ENCODE measurements around the gene HDLBP.
A peak's percentile ranks its signal among the peaks of the same experiment; 100 is the strongest.

The HDLBP gene

DNA sequence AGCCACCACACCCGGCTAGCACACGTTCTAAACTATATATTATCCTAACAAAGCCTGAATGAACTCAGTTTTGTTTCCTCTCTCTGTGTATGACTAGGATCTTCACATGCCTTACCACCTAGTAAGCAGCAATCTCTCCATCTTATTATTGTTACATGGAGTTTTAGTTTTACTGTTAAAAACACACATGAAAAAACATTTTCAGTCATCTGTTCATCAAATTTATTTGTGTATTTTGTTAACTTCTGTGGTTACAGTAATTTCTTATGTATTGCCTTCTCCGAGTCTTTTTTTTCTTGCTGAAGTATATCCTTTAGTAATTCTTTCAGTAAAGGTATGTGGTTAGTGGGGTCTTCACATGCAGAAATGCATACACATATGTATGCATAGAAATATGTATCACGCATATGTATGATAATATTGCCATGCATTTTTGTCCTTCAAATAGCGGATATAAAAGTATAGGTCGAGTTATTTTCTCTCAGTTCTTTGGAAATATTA, 95.6 kb downstream of the HDLBP start:
- in situ Hi-C loops (cut with HindIII; ENCODE audit: low pct_unique_long_range_greater_than_20kb, low sequenced_read_pairs), result no loop called here
- DNase-seq (ENCODE audit: low read depth in 1 of 2, low spot score in 1 of 2), result no peak
- no peak for TF ChIP-seq JUND (IDR thresholded peaks at IDR 0.05; ENCODE audit: low read depth)

GRCh38 chr2:241219030-241219382, 96.5 kb downstream of the HDLBP start:
- TF ChIP-seq JUND (IDR thresholded peaks at IDR 0.05; ENCODE audit: low read depth), result no peak
- in situ Hi-C loops (cut with HindIII; ENCODE audit: low pct_unique_long_range_greater_than_20kb, low sequenced_read_pairs), result no loop called here
- DNase-seq (ENCODE audit: low read depth in 1 of 2, low spot score in 1 of 2), result peak in 1 of 2 experiments; percentile 27

DNA sequence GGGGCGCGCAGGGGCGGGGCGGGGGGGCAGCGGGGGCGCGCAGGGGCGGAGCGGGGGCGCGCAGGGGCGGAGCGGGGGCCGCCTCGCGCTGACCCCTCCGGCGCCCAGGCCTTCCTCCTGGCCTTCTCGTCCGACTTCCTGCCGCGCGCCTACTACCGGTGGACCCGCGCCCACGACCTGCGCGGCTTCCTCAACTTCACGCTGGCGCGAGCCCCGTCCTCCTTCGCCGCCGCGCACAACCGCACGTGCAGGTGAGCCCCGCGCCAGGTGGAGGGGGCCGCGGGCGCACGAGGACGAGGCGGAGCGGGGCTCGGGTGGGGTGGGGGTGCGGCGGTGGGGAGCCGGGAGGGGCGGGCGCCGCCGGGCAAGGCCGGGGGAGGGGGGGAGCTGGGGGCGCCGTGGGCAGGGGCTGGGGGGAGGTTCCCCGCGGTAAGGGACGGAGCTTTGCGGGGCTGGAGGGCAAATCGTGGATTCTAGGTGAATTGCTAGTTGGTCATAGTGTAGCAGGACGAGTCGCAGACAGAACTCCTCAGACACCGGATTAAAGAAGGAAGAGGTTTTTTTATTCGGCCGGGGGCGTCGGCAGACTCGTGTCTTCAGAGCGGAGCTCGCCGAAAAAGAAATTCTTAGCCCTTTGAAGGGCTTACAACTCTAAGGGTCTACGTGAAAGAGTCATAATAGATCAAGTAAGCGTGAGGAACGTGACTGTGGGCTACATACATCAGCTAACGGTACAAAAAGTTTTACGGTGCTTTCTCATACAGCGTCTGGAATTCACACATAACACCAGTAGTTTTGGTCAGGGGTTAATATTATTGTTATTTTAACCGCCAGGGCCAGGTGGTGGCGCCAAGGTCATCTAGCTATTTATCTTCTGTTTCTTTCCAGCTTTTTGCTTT, 97.1 kb downstream of the HDLBP start:
- in situ Hi-C loops (cut with HindIII; ENCODE audit: low pct_unique_long_range_greater_than_20kb, low sequenced_read_pairs), result no loop called here
- peak; percentile 32 to 46 for DNase-seq (ENCODE audit: low read depth in 1 of 2, low spot score in 1 of 2)
- TF ChIP-seq JUND (IDR thresholded peaks at IDR 0.05; ENCODE audit: low read depth), result no peak

DNA sequence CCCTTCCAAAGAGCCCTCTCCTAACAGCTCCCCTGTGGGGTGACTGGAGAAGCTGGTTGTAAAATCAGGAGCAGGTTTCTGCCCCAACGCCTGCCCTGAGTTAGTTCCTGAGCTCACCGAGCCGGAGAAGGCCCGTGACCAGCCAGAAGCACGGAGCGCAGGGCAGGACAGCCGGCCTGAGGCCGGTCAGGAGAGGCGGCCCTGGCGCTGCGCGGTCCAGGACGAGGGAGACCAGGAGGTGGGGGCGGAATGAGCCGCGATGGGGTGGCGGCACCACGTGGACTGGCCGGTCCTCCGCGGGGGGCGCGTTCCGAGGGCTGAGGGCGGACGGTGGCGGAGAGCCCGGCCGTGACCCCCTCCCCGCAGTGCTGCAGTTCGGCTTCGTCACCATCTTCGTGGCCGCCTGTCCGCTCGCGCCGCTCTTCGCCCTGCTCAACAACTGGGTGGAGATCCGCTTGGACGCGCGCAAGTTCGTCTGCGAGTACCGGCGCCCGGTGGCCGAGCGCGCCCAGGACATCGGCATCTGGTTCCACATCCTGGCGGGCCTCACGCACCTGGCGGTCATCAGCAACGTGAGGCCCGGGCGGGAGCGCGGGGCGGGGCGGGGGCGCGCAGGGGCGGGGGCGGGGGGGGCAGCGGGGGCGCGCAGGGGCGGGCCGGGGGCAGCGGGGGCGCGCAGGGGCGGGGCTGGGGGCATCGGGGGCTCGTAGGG, 98.0 kb downstream of the HDLBP start:
- no peak for TF ChIP-seq JUND (IDR thresholded peaks at IDR 0.05; ENCODE audit: low read depth)
- in situ Hi-C loops (cut with HindIII; ENCODE audit: low pct_unique_long_range_greater_than_20kb, low sequenced_read_pairs), result no loop called here
- DNase-seq (ENCODE audit: low read depth in 1 of 2, low spot score in 1 of 2), result peak; percentile 75 to 80

GRCh38 chr2:241216211-241216761, 99.2 kb downstream of the HDLBP start:
- no peak for DNase-seq (ENCODE audit: low read depth in 1 of 2, low spot score in 1 of 2)
- in situ Hi-C loops (cut with HindIII; ENCODE audit: low pct_unique_long_range_greater_than_20kb, low sequenced_read_pairs), result no loop called here

DNA sequence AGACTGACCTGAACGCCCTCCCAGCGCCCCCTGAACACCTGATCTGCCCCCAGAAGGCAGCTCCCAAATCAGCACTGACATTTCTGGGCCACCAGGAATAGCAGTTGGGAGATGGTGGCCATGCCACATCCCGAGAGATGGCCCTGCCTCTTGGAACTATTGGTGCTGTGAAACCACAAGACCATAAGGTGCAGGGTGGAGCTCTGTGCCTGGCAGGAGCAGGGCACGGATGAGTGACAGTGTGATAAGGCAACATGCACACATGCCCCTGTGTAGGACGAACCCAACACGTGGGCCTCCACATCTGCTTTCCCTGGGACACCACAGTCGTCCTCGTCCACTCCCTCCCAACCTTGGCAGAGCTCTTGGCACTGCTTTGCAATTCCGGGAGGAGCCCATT, 100.1 kb downstream of the HDLBP start:
- in situ Hi-C loops (cut with HindIII; ENCODE audit: low pct_unique_long_range_greater_than_20kb, low sequenced_read_pairs), result no loop called here
- no peak for DNase-seq (ENCODE audit: low read depth in 1 of 2, low spot score in 1 of 2)
- no peak for TF ChIP-seq JUND (IDR thresholded peaks at IDR 0.05; ENCODE audit: low read depth)

More at GRCh38 chr2:241216211-241216761, 99.2 kb downstream of the HDLBP start:
- TF ChIP-seq JUND (IDR thresholded peaks at IDR 0.05; ENCODE audit: low read depth), result no peak

GRCh38 chr2:241214766-241215165, 100.7 kb downstream of the HDLBP start:
- TF ChIP-seq JUND (IDR thresholded peaks at IDR 0.05; ENCODE audit: low read depth), result no peak
- in situ Hi-C loops (cut with HindIII; ENCODE audit: low pct_unique_long_range_greater_than_20kb, low sequenced_read_pairs), result no loop called here
- no peak for DNase-seq (ENCODE audit: low read depth in 1 of 2, low spot score in 1 of 2)

DNA sequence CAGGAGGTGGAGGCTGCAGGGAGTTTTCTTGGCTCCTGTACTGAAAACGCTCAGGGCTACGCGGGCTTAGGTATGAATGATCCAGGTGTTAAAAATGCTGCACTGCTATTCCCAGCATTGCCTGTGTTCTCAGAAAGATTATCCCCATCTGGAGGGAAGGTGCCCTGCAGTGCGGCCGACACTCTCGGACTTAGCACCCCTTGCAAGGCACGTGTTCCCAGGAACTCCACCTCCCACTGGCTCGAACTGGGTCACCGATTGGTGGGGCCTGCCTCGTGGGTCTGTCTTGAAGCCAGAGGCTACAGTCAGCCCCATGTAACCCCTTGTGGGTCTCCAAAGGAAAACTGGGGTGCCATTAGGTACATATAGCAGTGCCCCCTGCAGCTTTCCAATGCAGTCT, 101.3 kb downstream of the HDLBP start:
- no peak for DNase-seq (ENCODE audit: low read depth in 1 of 2, low spot score in 1 of 2)
- in situ Hi-C loops (cut with HindIII; ENCODE audit: low pct_unique_long_range_greater_than_20kb, low sequenced_read_pairs), result no loop called here
- TF ChIP-seq JUND (IDR thresholded peaks at IDR 0.05; ENCODE audit: low read depth), result no peak

GRCh38 chr2:241213567-241213966, 101.9 kb downstream of the HDLBP start:
- in situ Hi-C loops (cut with HindIII; ENCODE audit: low pct_unique_long_range_greater_than_20kb, low sequenced_read_pairs), result no loop called here
- no peak for TF ChIP-seq JUND (IDR thresholded peaks at IDR 0.05; ENCODE audit: low read depth)
- DNase-seq (ENCODE audit: low read depth in 1 of 2, low spot score in 1 of 2), result no peak

DNA sequence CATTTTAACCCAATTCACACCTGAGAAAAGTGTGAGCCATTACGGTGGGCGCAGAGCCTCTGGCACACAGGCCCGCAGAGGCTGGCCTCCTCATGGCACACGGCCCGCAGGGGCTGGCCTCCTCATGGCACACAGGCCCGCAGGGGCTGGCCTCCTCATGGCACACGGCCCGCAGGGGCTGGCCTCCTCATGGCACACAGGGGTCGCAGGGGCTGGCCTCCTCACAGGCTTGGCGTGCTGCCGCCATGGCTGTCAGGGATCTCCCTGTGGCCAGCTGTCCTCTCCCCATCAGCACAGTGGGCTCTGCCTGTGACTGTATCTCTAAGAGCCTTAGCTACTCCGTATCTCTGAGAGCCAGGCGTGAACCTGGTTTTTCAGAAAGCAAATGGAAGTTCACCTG, 102.4 kb downstream of the HDLBP start:
- no peak for TF ChIP-seq JUND (IDR thresholded peaks at IDR 0.05; ENCODE audit: low read depth)
- in situ Hi-C loops (cut with HindIII; ENCODE audit: low pct_unique_long_range_greater_than_20kb, low sequenced_read_pairs), result no loop called here
- no peak for DNase-seq (ENCODE audit: low read depth in 1 of 2, low spot score in 1 of 2)

- no peak for DNase-seq (ENCODE audit: low read depth in 1 of 2, low spot score in 1 of 2)
- no peak for TF ChIP-seq JUND (IDR thresholded peaks at IDR 0.05; ENCODE audit: low read depth)
Observed at GRCh38 chr2:241211276-241211675, 104.2 kb downstream of the HDLBP start.

DNA sequence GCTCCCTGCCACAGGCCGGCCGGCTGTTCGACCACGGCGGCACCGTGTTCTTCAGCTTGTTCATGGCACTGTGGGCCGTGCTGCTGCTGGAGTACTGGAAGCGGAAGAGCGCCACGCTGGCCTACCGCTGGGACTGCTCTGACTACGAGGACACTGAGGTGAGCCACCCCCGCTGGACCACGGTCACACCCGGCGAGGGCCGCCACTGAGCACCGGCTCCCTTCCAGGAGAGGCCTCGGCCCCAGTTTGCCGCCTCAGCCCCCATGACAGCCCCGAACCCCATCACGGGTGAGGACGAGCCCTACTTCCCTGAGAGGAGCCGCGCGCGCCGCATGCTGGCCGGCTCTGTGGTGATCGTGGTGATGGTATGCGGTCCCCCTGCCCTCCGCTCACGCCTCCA, 106.2 kb downstream of the HDLBP start:
- DNase-seq (ENCODE audit: low read depth in 1 of 2, low spot score in 1 of 2), result no peak
- in situ Hi-C loops (cut with HindIII; ENCODE audit: low pct_unique_long_range_greater_than_20kb, low sequenced_read_pairs), result no loop called here
- TF ChIP-seq JUND (IDR thresholded peaks at IDR 0.05; ENCODE audit: low read depth), result no peak

More at GRCh38 chr2:241211276-241211675, 104.2 kb downstream of the HDLBP start:
- in situ Hi-C loops (cut with HindIII; ENCODE audit: low pct_unique_long_range_greater_than_20kb, low sequenced_read_pairs), result no loop called here

DNA sequence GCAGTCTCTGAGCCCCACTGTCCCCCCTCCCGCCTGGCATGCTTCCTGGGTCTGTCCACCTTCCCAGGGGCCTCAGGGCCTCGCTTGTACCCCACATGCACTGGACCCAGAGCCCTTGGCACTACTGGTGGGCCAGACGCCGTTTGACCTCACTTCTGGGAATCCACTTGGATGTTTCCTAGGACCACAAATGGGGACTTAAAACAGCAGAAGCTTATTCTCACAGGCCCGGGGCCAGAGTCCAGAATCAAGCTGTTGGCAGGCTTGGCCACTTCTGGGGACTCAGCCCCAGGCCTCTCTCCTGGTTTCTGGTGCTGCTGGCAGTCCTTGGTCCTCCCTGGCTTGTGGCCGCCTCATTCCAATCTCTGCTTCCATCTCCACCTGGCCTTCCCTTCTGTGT, 107.4 kb downstream of the HDLBP start:
- in situ Hi-C loops (cut with HindIII; ENCODE audit: low pct_unique_long_range_greater_than_20kb, low sequenced_read_pairs), result no loop called here
- TF ChIP-seq JUND (IDR thresholded peaks at IDR 0.05; ENCODE audit: low read depth), result no peak

More for the DNA sequence above, 107.4 kb downstream of the HDLBP start:
- no peak for DNase-seq (ENCODE audit: low read depth in 1 of 2, low spot score in 1 of 2)
